GM21786 (cell line): ENCODE data around the gene CA5B.
"Not testable (repeated sequence)": the region's sequence is repeated elsewhere in the genome, so short reads cannot be mapped to it uniquely, and the experiment has no call there.

Experiments
- ATAC-seq: cut with Tn5 transposase; IDR thresholded peaks from one replicate; pipeline ENCODE4 v1.9.1; 2021; ENCODE audit not compliant: unreplicated experiment

Gene CA5B

DNA sequence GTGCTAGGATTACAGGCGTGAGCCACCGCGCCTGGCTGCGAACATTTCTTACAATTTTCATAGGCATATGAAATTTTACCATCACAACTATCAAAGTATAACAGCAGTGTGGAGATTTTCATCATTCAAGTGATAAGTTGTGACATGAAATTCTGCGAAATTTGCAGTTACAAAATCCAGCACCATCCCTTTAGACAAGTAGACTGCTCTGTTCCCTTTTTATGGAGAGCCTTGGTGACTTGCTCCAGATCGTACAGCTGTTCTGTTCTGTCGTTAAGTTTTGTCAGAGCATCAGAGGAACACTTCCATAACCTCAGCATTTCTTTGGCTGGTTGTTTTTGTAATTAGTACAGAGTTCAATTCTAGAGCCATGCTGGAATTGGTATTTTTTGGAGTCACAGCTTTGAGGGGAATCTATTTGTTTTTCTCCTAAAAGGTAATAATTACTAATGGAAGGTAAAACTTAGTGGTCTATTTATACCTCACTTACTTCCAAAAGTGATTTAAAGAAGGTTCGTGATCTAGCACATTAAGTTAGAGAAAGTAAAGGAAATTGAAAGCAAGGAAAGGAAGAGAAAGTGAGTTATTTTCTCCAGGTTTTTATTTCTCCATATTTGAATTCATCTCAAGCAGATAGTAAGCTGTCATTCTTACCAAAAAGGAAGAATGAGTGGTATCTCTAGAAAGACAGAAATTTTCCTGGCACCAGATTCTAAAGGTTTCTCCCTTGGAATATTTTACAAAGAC is 74.3 kb downstream of the CA5B start:
- ATAC-seq: no peak

DNA sequence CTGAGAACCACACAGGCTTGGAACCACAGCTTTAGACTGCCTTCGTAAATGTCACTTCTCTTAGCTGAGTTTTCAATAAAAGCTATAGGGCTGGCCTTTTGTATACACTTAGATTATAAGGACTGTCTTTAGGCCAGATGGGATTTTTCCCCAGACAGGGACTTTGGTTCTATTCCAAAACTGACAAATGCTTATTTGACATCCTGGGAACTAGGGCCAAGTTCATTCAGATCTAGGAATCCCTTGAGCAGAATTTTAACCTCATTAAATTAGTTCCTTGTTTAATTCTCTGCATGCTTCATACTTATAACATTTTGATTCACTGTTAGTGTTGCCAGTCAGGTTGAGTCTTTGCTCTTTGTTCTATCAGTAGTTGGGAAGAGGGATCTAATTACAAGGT is 75.3 kb downstream of the CA5B start:
- no peak for ATAC-seq

DNA sequence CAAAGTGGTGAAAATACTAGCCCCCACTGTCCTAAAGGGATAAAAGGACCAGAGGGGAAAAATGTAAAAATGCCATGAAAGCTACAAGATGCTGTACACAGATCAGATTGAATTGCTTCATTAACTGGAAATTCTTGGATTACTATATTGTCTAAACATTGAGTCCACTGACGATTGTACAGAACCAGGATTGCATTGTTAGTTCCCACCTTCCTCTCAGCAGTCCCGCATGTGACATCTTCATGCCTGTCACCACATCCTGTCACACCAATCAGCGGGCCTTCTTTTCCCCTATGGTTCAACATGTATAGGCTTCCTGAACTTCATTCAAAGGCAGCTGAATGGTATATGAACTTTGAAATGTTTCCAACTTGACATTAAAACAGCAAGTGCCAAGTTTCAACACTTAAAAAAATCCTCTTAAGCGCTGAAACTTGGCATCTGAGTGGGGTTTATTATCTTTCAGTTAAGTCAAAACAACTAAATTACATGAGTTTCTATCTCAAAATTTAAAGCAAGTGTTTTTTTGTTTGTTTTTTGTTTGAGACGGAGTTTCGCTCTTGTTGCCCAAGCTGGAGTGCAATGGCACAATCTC is 76.8 kb downstream of the CA5B start:
- ATAC-seq: no peak

DNA sequence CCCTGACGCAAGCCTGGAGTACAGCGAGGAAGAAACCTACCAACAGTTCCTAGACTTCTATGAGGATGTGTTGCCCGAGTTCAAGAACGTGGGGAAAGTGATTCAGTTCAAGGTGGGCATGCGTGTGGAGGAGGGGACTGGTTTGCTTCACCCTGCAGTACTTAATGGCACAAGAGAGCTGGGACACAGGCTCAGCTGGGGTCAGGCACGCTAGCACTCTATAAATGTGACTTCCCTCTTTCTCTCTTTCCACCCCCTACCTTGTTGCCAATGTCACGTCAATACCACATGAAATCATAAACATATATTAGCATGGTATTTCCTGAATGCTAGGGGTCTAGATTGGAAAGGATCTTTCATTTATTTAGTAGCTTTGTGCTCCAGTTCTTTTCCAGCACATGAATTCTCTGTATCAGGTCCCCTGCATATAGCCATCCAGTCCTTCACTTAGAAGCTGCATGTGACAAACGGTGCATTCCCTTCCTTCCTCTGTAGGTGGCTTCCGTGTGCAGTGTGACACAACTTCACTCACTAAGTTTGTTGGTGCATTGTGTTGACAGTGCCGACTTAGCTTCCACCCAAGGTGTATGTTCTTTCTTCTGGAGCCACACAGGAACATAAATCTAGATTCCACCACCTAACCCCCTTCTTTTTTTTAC is 77.8 kb downstream of the CA5B start:
- peak; percentile 96 for ATAC-seq

DNA sequence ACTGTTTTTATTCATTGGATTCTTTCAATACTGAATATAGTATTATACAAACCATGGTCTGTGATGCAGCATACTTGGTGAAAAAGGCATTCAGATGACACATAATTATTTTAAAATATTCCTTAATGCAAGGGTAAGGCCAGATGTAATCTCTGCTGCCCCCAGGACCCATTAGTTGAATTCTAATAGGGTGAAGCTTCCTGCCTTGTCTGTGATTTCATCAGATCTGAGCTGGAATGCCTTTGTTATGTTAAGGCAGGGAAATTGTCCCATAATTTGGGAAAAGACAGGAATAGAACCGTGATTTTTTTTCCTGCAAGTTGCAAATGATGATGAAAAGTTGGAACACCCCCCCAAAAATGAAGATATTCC is 78.4 kb downstream of the CA5B start:
- ATAC-seq: no peak

DNA sequence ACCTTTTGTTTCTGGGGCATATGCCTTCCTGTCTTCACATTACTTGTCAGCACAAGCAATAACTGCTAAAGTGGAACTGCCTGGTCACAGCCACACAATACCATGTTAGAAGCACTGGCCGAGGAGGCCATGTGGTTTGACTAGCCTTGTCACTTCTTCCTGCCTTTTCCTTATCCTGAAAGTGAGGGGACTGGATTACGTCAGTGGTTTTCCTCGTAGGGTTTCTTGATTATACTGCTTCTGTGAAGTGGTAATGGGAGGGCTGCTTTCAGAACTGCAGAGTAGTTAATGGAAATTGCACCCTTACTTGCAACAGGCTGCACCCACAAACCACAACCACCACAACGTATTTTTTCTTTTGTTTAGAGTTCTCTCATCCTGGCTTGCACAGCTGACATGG is 78.8 kb downstream of the CA5B start:
- ATAC-seq: no peak

DNA sequence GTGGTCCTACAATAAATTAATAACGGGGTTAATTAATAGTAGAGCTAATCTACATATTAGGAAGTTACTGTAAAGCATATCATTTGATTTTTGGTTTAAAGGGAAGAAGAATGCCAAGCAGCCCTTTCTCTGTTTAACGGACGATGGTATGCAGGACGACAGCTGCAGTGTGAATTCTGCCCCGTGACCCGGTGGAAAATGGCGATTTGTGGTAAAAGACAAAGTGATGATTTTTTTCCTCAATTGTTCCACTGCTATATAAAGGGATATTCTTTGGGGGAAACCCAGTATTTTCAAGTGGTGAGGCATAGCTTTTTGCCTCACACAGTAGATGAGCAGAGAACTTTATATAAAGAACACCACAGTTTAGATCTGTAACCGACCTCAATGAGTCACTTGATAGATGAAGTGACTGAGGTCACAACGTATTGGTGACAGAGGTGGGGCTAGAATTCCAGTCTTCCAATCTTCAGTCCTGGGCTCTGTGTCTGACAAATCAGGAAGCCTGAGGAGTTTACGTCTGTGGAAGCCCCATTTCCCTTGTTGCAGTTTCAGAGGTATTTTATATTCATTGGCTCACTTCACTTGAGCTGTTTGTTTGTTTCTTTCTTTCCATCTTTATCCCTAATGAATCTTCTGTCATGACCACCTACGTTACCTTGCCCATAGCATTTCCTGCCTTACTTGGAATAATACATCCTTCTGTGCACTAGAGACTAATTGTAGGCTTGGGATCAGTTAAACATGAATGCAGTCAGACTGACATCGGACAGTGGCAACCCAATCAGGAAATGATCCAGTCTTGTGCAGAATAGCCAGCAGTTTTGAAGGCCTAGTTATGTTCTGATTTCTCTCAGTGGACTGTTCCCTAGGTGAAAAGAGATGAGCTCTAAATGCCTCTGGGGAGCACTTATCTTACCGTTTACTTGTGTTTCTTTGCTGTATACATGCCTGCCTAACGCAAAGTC is 82.3 kb downstream of the CA5B start:
- ATAC-seq: no peak

DNA sequence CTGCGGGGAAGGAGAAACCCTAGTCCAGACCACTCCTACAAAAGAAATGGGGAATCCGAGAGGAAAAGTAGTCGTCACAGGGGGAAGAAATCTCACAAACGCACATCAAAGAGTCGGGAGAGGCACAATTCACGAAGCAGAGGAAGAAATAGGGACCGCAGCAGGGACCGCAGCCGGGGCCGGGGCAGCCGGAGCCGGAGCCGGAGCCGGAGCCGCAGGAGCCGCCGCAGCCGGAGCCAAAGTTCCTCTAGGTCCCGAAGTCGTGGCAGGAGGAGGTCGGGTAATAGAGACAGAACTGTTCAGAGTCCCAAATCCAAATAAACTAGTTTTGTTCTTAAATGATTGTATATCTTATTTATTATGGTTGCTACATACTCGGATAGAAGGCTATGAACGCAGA is 84.9 kb downstream of the CA5B start:
- no peak for ATAC-seq

DNA sequence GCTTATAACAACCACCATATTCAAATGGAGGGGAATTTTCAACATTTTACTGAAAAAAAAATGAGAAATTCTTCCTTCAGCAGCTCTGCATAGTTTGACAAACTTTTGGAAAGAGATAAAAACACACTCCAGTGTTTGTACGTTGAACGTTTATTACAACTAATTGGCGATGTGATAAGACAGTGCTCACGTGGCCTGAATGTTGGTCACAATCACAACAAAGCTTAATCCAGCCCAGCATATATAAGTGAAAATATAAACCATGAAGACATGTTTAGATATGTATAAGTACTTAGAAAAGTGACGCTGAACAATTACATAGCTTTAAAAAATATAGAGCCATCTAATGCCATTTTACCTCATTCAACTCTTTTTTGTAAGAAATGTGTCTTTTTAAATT is 87.9 kb downstream of the CA5B start:
- no peak for ATAC-seq

DNA sequence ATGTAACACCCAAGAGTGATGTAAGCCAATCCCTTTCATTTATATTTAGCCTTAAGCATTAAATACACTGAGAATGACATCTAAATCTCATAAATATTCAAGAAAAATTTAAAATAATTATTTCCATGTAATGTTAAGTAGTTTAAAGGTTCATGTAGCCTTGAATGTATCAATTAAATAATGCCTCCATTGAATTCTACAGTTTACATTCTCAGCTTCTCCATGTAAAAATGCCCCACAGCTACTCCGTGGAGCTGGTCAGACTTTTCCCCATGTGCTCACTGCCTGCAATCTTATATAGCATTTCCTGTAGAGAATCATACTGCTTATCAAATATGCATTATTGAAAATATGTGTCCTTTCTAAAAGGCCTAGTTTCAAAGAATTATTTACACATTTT is 91.1 kb downstream of the CA5B start:
- ATAC-seq: no peak

DNA sequence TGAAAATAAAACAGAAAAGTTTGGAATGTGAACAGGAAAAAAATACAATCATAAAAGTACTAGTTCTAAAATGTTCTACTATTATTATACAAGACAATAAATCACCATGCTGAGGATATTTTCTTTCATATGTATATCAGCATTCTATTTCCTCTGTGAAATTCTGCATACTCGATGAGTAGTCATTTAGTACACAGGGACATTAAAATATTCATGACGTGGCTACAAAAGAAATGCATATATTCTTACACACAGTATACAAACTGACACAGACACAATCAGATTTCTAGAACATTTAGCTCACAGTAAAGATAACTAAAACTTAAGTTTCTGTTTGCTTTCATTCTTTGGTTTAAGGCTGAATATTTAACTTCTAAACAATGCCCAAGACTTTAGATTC is 93.3 kb downstream of the CA5B start:
- not testable (repeated sequence) for ATAC-seq

DNA sequence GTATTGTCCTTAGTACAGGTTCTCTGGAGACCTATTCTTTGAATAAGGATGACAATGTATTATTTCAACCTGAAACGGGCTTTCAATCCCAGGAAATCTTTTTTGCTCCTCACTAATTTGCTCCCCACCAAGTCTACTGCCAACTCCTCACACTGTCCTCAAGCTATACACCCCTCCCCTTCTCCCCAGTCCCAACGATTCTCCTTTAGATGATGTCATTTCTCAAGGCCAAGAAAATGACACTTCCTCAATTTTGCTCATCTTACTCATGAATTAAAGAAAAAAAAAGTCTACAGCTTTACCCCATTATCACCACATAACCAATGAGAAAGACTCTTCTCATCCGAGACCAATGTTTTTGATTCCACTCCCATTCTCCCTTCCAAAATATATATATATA is 96.0 kb downstream of the CA5B start:
- no peak for ATAC-seq

DNA sequence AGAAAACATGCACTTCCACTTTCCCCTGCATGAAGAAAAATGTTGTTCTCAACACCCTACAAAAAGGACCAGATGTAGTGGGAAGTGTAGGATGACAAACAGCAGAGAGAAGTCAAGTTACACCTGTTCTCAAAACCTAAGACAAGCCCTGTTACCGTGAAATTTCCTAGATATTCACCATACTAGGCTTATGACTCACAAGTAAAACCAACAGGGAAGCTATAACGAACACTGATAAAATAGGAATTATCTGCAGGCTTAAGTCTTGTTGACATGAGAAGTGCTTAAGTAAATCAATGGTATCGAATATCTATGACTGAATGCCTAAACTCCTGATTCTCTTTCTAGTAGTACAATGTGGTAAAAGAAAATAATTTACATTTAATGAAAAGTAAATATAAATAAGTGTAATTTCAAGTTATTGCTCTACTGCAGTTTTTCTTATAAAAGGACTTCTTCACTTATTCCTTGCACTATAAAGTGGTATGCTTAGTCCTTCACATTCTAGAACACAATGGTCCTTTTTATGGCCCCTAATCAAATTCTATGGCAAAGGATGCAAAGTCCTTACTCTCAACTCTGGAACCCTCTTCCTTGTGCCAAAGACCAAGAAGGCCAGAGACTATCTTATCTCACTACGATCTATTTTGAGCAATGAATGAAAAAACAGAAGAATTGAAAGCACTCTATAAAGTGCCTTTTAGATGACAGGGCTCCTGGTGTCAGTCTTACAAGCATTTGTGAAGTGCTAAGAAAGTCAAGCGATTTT is 96.9 kb downstream of the CA5B start:
- no peak for ATAC-seq
